ENCODE data around the gene TATDN2. TPM values are rescaled to one million over a fixed set of nuclear protein-coding genes. Genes with fewer than 3 reads are reported as not detected.

TATDN2 gene
- polyA plus RNA-seq, 2 of the 4 experiments (the other 2 are of a cell fraction), result 22.4 to 34.9 TPM

DNA sequence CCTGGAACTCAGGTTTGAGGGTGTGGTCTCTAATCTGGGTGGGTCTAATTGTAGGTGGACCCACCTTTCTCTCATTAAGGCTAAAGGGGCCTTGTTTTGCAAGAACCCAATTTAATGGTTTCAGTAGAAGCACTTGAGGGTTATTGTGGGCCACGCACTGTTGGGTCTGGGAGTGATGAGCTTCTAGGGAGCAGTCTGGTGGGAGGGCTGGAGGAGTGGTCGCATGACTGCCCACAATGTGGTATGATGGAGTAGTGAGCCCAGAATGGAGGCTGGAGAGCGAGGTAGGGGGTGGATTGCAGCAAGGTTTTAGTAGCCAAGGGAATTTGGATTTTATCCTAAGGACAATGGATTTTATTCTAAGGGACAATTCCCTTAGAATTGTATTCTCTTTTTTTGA lies 2.7 kb downstream of the TATDN2 start:
- Histone ChIP-seq H3K4me1 (peaks cover 20% of the 10 kb centered on the region), H3K9me3 (peaks cover 3% of the 10 kb centered on the region; the same call in 1 of the 3 replicates), H3K27ac (no peak overlapping the region), H3K4me3 (no peak overlapping the region), H3K4me2 (peak overlapping the region; percentile 93; the same call in 1 of the 3 replicates)
- ChIA-PET CTCF (interaction anchor here (1.3 kb wide), 1 partner anchor 10 kb away, joined by 5 read pairs; no protein-coding TSS in a partner anchor), POLR2A (no interaction called here)
- DNase-seq (ENCODE audit: low read depth in 1 of 2, low spot score in 1 of 2) (no peak), FAIRE-seq (no peak), ATAC-seq (no peak)
- 98% methylated on average over 3 of the region's 3 CpGs for WGBS (ENCODE audit: missing lambda C conversion rate)
- TF ChIP-seq MAZ (IDR thresholded peaks at IDR 0.05; ENCODE audit: borderline replicate concordance, low read depth, low read length), result no peak
- TF ChIP-seq, protein P1, sequence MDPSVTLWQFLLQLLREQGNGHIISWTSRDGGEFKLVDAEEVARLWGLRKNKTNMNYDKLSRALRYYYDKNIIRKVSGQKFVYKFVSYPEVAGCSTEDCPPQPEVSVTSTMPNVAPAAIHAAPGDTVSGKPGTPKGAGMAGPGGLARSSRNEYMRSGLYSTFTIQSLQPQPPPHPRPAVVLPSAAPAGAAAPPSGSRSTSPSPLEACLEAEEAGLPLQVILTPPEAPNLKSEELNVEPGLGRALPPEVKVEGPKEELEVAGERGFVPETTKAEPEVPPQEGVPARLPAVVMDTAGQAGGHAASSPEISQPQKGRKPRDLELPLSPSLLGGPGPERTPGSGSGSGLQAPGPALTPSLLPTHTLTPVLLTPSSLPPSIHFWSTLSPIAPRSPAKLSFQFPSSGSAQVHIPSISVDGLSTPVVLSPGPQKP (IDR thresholded peaks at IDR 0.05; ENCODE audit: low read depth, low read length), result no peak
- TF ChIP-seq JUN (IDR thresholded peaks at IDR 0.05), result no peak
- TF ChIP-seq, protein P2, sequence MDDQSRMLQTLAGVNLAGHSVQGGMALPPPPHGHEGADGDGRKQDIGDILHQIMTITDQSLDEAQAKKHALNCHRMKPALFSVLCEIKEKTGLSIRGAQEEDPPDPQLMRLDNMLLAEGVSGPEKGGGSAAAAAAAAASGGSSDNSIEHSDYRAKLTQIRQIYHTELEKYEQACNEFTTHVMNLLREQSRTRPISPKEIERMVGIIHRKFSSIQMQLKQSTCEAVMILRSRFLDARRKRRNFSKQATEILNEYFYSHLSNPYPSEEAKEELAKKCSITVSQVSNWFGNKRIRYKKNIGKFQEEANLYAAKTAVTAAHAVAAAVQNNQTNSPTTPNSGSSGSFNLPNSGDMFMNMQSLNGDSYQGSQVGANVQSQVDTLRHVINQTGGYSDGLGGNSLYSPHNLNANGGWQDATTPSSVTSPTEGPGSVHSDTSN (IDR thresholded peaks at IDR 0.05), result no peak
- TF ChIP-seq ESRRA (IDR thresholded peaks at IDR 0.05; ENCODE audit: borderline replicate concordance, low read length), result no peak
- TF ChIP-seq HOXB5 (CRISPR knock-in tag; IDR thresholded peaks at IDR 0.05), result no peak
- TF ChIP-seq CBX2 (IDR thresholded peaks at IDR 0.05; ENCODE audit: borderline replicate concordance, low read depth), result no peak
- no peak for TF ChIP-seq MAFK (IDR thresholded peaks at IDR 0.05; ENCODE audit: partially characterized antibody)
- TF ChIP-seq SREBF2 (IDR thresholded peaks at IDR 0.05), result no peak
- no peak for TF ChIP-seq ZNF302 (CRISPR knock-in tag; IDR thresholded peaks at IDR 0.05)
- TF ChIP-seq TP53 (CRISPR knock-in tag; IDR thresholded peaks at IDR 0.05), result no peak
- no peak for TF ChIP-seq CBX8 (IDR thresholded peaks at IDR 0.05)
- TF ChIP-seq EHMT2 (IDR thresholded peaks at IDR 0.05; ENCODE audit: low read depth), result no peak
- no peak for TF ChIP-seq KDM5A (IDR thresholded peaks at IDR 0.05)
- TF ChIP-seq FOXS1 (CRISPR knock-in tag; IDR thresholded peaks at IDR 0.05), result no peak

DNA sequence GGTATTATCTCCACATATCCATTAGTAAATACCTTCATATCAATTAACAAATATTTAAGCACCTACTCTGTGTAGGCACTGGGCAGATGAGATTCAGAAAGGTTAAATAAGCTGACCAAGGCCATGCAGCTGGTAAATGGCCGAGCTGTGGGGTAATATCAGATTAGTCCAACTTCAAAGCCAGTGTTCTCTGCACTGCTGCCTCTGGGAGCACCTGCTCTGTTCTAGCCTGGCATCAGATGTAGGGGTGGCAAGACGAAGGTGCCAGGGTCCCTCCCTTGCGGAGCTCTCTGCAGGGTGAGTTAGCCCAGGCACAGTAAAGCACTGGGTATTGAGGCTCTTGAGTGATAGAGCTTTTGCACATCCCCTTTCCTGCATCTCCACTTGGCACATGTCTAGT lies 5.5 kb downstream of the TATDN2 start:
- no peak overlapping the region for H3K4me2 ChIP-seq
- H3K4me1 ChIP-seq, result peaks cover 16% of the 10 kb centered on the region
- H3K9me3 ChIP-seq, result no peaks in the 10 kb centered on the region
- ChIA-PET CTCF (interaction anchor here (0.7 to 1.8 kb wide), 3 partner anchors 9 to 1123 kb away, joined by 3 to 5 read pairs (median 5); no protein-coding TSS in a partner anchor), POLR2A (interaction anchor here (0.5 kb wide), 1 partner anchor 88 kb away, joined by 4 read pairs; no protein-coding TSS in a partner anchor)
- no peak for DNase-seq (ENCODE audit: low read depth in 1 of 2, low spot score in 1 of 2)
- TF ChIP-seq BHLHE40 (IDR thresholded peaks at IDR 0.05; ENCODE audit: low read depth, low read length) (no peak), CBX8 (IDR thresholded peaks at IDR 0.05) (no peak), MAZ (IDR thresholded peaks at IDR 0.05; ENCODE audit: borderline replicate concordance, low read depth, low read length) (no peak), TFCP2L1 (CRISPR knock-in tag; IDR thresholded peaks at IDR 0.05) (no peak), NFE2L2 (conservative IDR thresholded peaks at IDR 0.05; ENCODE audit: low read length) (no peak), SMC3 (IDR thresholded peaks at IDR 0.05) (no peak), EP300 (IDR thresholded peaks at IDR 0.05) (no peak), FOSB (CRISPR knock-in tag; IDR thresholded peaks at IDR 0.05) (no peak)
- TF ChIP-seq, protein P3, sequence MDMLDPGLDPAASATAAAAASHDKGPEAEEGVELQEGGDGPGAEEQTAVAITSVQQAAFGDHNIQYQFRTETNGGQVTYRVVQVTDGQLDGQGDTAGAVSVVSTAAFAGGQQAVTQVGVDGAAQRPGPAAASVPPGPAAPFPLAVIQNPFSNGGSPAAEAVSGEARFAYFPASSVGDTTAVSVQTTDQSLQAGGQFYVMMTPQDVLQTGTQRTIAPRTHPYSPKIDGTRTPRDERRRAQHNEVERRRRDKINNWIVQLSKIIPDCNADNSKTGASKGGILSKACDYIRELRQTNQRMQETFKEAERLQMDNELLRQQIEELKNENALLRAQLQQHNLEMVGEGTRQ (IDR thresholded peaks at IDR 0.05), result no peak
- TF ChIP-seq, protein P2 (IDR thresholded peaks at IDR 0.05), result no peak
- TF ChIP-seq, protein P4, sequence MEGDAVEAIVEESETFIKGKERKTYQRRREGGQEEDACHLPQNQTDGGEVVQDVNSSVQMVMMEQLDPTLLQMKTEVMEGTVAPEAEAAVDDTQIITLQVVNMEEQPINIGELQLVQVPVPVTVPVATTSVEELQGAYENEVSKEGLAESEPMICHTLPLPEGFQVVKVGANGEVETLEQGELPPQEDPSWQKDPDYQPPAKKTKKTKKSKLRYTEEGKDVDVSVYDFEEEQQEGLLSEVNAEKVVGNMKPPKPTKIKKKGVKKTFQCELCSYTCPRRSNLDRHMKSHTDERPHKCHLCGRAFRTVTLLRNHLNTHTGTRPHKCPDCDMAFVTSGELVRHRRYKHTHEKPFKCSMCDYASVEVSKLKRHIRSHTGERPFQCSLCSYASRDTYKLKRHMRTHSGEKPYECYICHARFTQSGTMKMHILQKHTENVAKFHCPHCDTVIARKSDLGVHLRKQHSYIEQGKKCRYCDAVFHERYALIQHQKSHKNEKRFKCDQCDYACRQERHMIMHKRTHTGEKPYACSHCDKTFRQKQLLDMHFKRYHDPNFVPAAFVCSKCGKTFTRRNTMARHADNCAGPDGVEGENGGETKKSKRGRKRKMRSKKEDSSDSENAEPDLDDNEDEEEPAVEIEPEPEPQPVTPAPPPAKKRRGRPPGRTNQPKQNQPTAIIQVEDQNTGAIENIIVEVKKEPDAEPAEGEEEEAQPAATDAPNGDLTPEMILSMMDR (IDR thresholded peaks at IDR 0.05), result no peak
- H3K27ac ChIP-seq, result no peak overlapping the region
- H3K4me3 ChIP-seq, result no peak overlapping the region
- FAIRE-seq, result no peak
- 86% methylated on average over 3 of the region's 3 CpGs for WGBS (ENCODE audit: missing lambda C conversion rate)
- no peak for ATAC-seq
